Ectodermal cell (in vitro differentiated cells): ENCODE measurements around the gene LCE3C.

Experiments
- H3K27ac ChIP-seq: 2 replicates; pipeline ENCODE4 v1.7.0; 2013; ENCODE audit warnings: mild to moderate bottlenecking, low read depth, low read length; ENCODE audit not compliant: insufficient read depth, poor library complexity, severe bottlenecking
- H3K27me3 ChIP-seq: 2 replicates; pipeline ENCODE4 v1.7.0; 2013; ENCODE audit warnings: mild to moderate bottlenecking, low read length; ENCODE audit not compliant: insufficient read depth, control insufficient read depth, poor library complexity, severe bottlenecking
- H3K36me3 ChIP-seq: one replicate; pipeline ENCODE4 v1.7.0; 2013; ENCODE audit warnings: low read length; ENCODE audit not compliant: control insufficient read depth, insufficient read depth
- H3K4me1 ChIP-seq: one replicate; pipeline ENCODE4 v1.7.0; 2013; ENCODE audit warnings: low read length; ENCODE audit not compliant: control insufficient read depth, insufficient read depth
- H3K4me3 ChIP-seq: 2 replicates; pipeline ENCODE4 v1.7.0; 2013; ENCODE audit warnings: low read depth, low read length, control low read depth; ENCODE audit not compliant: insufficient read depth
- H3K9me3 ChIP-seq: 2 replicates; pipeline ENCODE4 v1.7.0; 2013; ENCODE audit warnings: mild to moderate bottlenecking, low read length, moderate library complexity; ENCODE audit not compliant: control insufficient read depth
- WGBS, 2 experiments: methylation state at CpG; one replicate each; pipeline ENCODE4 v1.1.7; 2013; ENCODE audit warnings: missing lambda C conversion rate in 2 of 2; 5-methylcytosine and 5-hydroxymethylcytosine counted together

LCE3C gene

DNA sequence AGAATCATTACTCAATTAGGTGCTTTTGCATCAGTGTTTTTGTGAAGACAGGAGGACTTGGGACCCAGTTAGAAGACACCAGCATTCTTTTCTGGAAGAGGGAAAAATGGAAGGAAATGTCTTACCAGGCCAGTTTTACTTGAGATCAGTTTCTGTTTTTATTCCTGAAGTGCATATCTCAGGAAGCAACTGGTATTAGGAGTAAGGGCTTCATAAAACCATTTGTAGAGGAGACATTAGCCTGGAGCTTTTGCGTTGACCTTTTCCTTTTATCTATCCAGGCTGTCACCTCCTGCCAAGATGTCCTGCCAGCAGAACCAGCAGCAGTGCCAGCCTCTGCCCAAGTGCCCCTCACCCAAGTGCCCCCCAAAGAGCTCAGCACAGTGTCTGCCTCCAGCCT, 13.5 kb downstream of the LCE3C start, which contains the start of gene LCE3B:
LCE3B (plus strand) TSS at position 301 of the 400 bp plus-strand sequence; CDS start at position 301, 0 bp downstream.
- no CpG with 5 or more reads among the region's 1 CpG for WGBS, 2 experiments
- Histone ChIP-seq H3K4me1 (no peaks in the 10 kb centered on the region), H3K27me3 (no peaks in the 10 kb centered on the region), H3K27ac (no peak within 1 kb of the TSS), H3K36me3 (no peaks in the 10 kb centered on the region), H3K9me3 (no peaks in the 10 kb centered on the region), H3K4me3 (no peak within 1 kb of the TSS)

DNA sequence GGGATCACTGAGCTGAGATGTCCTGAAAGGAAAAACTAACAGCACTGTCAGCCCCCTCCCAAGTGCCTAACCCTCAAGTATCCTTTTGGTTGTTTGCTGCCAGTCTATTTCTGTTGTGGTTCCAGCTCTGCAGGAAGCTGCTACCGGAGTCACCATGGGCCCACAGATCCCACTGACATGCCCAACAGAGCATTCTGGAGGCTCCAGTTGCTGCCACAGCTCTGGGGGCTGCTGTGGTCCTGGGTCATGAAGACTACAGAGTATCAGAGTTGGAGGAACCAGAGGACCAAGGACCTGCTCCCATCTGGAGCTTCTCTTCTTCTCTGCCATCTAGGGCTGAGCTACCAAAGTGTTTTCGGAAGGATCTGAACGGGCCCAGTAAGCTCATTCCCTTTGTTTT, 22.0 kb downstream of the LCE3C start:
- H3K27ac ChIP-seq, result no peak overlapping the region
- H3K27me3 ChIP-seq, result no peaks in the 10 kb centered on the region
- H3K4me1 ChIP-seq, result no peaks in the 10 kb centered on the region
- 57% methylated on average over 3 of the region's 3 CpGs for WGBS, 2 experiments
- H3K4me3 ChIP-seq, result no peak overlapping the region
- peaks cover 15% of the 10 kb centered on the region for H3K9me3 ChIP-seq
- H3K36me3 ChIP-seq, result no peaks in the 10 kb centered on the region

DNA sequence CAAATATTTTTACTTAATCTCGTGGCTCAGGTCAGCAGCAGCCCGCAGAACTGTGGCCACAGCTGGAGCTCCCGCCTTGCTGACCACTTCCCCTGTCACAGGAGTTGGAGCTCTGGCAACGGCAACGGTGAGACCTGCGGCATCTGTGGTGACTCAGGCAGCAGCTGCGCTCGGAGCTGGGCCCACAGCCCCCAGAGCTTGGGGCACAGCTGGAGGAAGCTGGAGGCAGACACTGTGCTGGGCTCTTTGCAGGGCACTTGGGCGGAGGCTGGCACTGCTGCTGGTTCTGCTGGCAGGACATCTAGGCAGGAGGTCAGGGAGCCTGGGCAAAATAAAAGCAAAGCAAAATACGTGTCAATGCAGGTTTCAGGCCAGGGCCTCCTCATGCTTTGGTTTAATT, 22.8 kb downstream of the LCE3C start, which contains the start of gene LCE3A:
LCE3A (minus strand) TSS at position 301 of the 400 bp plus-strand sequence; CDS start at position 301, 0 bp downstream.
- WGBS, 2 experiments, result 78 to 82% methylated on average over 10 of the region's 10 CpGs
- Histone ChIP-seq H3K36me3 (no peaks in the 10 kb centered on the region), H3K27ac (no peak within 1 kb of the TSS), H3K9me3 (peaks cover 15% of the 10 kb centered on the region), H3K4me3 (no peak within 1 kb of the TSS), H3K4me1 (no peaks in the 10 kb centered on the region), H3K27me3 (no peaks in the 10 kb centered on the region)

GRCh38 chr1:152623203-152623844, 23.3 kb downstream of the LCE3C start:
- Histone ChIP-seq H3K36me3 (no peaks in the 10 kb centered on the region), H3K4me3 (no peak overlapping the region)

GRCh38 chr1:152626744-152627143, 26.7 kb downstream of the LCE3C start:
- Histone ChIP-seq H3K9me3 (peaks cover 9% of the 10 kb centered on the region), H3K4me1 (no peaks in the 10 kb centered on the region), H3K36me3 (no peaks in the 10 kb centered on the region), H3K27ac (no peak overlapping the region), H3K4me3 (no peak overlapping the region), H3K27me3 (no peaks in the 10 kb centered on the region)
- 60 to 65% methylated on average over 1 of the region's 1 CpG for WGBS, 2 experiments

More at GRCh38 chr1:152623203-152623844, 23.3 kb downstream of the LCE3C start:
- WGBS, 2 experiments, result 81 to 83% methylated on average over 29 of the region's 29 CpGs
- Histone ChIP-seq H3K27me3 (no peaks in the 10 kb centered on the region), H3K9me3 (peaks cover 15% of the 10 kb centered on the region), H3K4me1 (no peaks in the 10 kb centered on the region), H3K27ac (no peak overlapping the region)

GRCh38 chr1:152630596-152630995, 30.6 kb downstream of the LCE3C start:
- Histone ChIP-seq H3K9me3 (peaks cover 2% of the 10 kb centered on the region), H3K27ac (no peak overlapping the region)
- 78 to 88% methylated on average over 3 of the region's 3 CpGs for WGBS, 2 experiments

GRCh38 chr1:152640351-152640750, 40.3 kb downstream of the LCE3C start:
- H3K36me3 ChIP-seq, result no peaks in the 10 kb centered on the region
- WGBS, 2 experiments, result 40 to 51% methylated on average over 1 of the region's 1 CpG
- H3K27ac ChIP-seq, result no peak overlapping the region
- no peaks in the 10 kb centered on the region for H3K4me1 ChIP-seq
- H3K27me3 ChIP-seq, result no peaks in the 10 kb centered on the region
- no peak overlapping the region for H3K4me3 ChIP-seq
- H3K9me3 ChIP-seq, result peaks cover 19% of the 10 kb centered on the region

More at GRCh38 chr1:152630596-152630995, 30.6 kb downstream of the LCE3C start:
- no peak overlapping the region for H3K4me3 ChIP-seq
- no peaks in the 10 kb centered on the region for H3K27me3 ChIP-seq
- H3K36me3 ChIP-seq, result no peaks in the 10 kb centered on the region
- H3K4me1 ChIP-seq, result no peaks in the 10 kb centered on the region

GRCh38 chr1:152643945-152644344, 43.9 kb downstream of the LCE3C start:
- H3K27me3 ChIP-seq, result no peaks in the 10 kb centered on the region
- H3K4me3 ChIP-seq, result no peak overlapping the region
- H3K36me3 ChIP-seq, result no peaks in the 10 kb centered on the region
- 56 to 63% methylated on average over 3 of the region's 3 CpGs for WGBS, 2 experiments
- no peaks in the 10 kb centered on the region for H3K4me1 ChIP-seq
- H3K27ac ChIP-seq, result no peak overlapping the region
- H3K9me3 ChIP-seq, result peaks cover 12% of the 10 kb centered on the region

DNA sequence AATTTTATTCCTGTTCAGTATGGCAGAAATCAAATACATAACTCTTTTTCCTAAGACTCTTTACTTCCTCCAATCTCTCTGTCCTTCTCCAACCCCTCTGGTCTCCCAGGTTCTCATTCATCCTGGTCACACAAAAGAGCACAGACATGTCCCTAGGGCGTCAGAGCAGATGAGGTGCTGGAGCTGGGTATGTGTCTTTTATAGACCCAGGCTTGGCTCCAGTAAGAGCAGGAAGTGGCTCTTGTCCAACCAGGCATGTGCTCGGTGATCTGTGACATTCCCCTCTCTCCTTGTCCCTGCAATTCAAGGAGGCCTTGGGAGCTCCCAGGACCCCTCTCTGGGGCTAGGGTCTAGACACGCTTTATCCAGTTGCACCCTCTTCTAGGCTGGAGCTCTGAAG, 45.1 kb downstream of the LCE3C start:
- no peak overlapping the region for H3K27ac ChIP-seq
- no peak overlapping the region for H3K4me3 ChIP-seq
- H3K36me3 ChIP-seq, result no peaks in the 10 kb centered on the region
- H3K4me1 ChIP-seq, result no peaks in the 10 kb centered on the region
- H3K9me3 ChIP-seq, result peaks cover 13% of the 10 kb centered on the region
- WGBS, 2 experiments, result 69 to 76% methylated on average over 3 of the region's 3 CpGs
- no peaks in the 10 kb centered on the region for H3K27me3 ChIP-seq

DNA sequence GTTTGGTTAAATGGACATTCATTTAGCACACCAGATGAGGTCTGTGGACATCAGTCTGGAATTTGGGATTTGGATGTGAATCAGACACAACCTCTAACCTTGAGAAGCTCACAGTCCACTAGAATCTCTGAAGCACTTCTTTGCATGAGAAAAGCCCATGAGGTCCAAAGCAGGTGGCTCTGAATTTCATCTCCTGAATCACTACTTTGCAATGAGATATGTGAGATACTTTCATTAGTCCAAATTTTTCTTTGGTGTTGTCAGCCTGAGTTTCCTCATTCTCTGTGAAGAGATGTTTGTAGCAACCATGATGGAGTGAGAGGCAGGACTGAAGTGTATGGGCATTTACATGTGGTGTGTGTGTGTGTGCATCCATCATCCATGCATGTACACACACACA, 46.6 kb downstream of the LCE3C start:
- Histone ChIP-seq H3K4me3 (no peak overlapping the region), H3K36me3 (no peaks in the 10 kb centered on the region), H3K27ac (no peak overlapping the region), H3K4me1 (no peaks in the 10 kb centered on the region), H3K27me3 (no peaks in the 10 kb centered on the region), H3K9me3 (peaks cover 10% of the 10 kb centered on the region)
